Activated T-helper 17 cell treated with anti-CD3 and anti-CD28 coated beads, Interleukin-2, amount 50 U/mL, for 72 hours (primary cell): Measurements from ENCODE around the gene XIRP2. TPM values are rescaled to one million over a fixed set of nuclear protein-coding genes. Genes with fewer than 3 reads are reported as not detected.

Source experiments
- ATAC-seq: fragments of 150-1000 bp; cut with Tn5 transposase; replicated peaks from 2 replicates; pipeline ENCODE4 v1.10.0; 2021; ENCODE audit warnings: mild to moderate bottlenecking, moderate library complexity
- H3K27ac Mint-ChIP-seq: one replicate; pipeline ENCODE4 v1.8.0; 2022; ENCODE audit warnings: mixed read lengths
- H3K27me3 Mint-ChIP-seq: one replicate; pipeline ENCODE4 v1.8.0; 2022; ENCODE audit warnings: mixed read lengths
- H3K36me3 Mint-ChIP-seq: one replicate; pipeline ENCODE4 v1.8.0; 2022; ENCODE audit warnings: low read depth, mild to moderate bottlenecking, mixed read lengths
- H3K4me1 Mint-ChIP-seq: one replicate; pipeline ENCODE4 v1.8.0; 2022; ENCODE audit warnings: mixed read lengths
- H3K4me3 Mint-ChIP-seq: one replicate; pipeline ENCODE4 v1.8.0; 2022; ENCODE audit warnings: mild to moderate bottlenecking, mixed read lengths
- H3K9me3 Mint-ChIP-seq: one replicate; pipeline ENCODE4 v1.8.0; 2022; ENCODE audit warnings: mixed read lengths
- total RNA-seq, 2 donors: library from RNA; stranded (reverse); gene quantifications; one replicate each; pipeline ENCODE4 v1.2.3, GENCODE V29; 2022

The XIRP2 gene
- total RNA-seq, 2 donors from 2014 or later = not detected

DNA sequence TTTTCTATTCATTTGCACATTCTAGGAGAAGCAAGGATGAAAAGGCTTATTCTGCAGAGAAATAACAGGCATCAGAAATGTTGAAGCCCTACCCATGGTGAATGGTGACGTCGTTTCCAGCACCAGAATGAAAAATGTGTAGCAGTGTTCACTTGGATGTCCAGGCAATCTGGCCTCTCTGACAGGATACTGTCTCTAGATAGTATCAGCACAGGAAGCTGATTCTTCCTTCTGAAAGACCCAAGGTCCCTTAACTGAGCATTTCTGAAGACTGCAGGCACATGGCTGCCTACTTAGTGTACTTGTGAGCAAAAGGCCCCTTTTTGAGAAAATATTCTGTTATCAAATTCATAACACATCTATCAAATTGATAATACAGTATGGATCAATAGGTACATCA, 234.1 kb downstream of the XIRP2 start:
- Mint-ChIP-seq H3K36me3 (no peaks in the 10 kb centered on the region), H3K4me3 (no peak overlapping the region), H3K9me3 (no peaks in the 10 kb centered on the region), H3K27me3 (no peaks in the 10 kb centered on the region), H3K27ac (no peak overlapping the region), H3K4me1 (no peaks in the 10 kb centered on the region)
- ATAC-seq = no peak

DNA sequence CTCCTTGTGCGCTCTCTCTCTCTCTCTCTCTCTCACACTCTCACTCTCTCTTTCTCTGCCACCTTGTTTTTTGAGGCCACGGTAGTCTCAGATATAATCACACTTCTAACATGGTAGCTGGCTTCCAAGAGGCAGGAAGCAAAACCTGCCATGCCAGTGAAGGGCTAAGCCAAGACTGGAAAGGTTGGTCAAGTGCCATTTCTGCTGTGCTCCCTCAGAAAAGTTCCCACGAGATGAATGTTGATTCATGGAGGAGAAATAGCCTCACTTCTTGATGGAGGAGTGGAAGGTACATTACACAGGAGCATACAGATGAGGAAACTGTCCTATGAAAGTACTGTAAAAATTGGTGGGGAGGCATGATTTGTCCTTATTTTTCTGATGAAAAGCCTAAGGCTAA, 237.9 kb downstream of the XIRP2 start:
- H3K4me3 Mint-ChIP-seq = no peak overlapping the region
- H3K27ac Mint-ChIP-seq = no peak overlapping the region
- H3K27me3 Mint-ChIP-seq = no peaks in the 10 kb centered on the region
- no peaks in the 10 kb centered on the region for H3K4me1 Mint-ChIP-seq
- no peak for ATAC-seq
- no peaks in the 10 kb centered on the region for H3K9me3 Mint-ChIP-seq
- H3K36me3 Mint-ChIP-seq = no peaks in the 10 kb centered on the region

DNA sequence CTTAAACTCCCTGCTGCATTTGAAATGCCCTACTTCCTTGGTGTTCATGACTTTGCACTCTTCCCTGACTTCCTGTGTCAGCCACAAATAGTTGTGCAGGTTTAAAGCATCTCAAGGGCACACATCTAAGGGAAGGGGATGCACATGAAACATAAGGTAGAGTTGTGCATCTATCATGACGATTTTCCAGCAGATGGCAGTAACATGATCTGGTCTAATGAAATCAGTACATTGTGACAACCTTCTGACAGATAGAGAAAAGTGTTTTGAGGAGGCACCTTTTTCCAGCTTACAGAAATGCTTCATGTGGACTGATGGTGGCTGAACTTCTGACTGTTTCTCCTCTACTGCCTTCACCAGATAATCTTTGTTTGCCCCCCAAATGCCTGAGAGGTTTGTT, 238.9 kb downstream of the XIRP2 start:
- H3K9me3 Mint-ChIP-seq = no peaks in the 10 kb centered on the region
- no peak for ATAC-seq
- H3K36me3 Mint-ChIP-seq = no peaks in the 10 kb centered on the region
- H3K4me1 Mint-ChIP-seq = no peaks in the 10 kb centered on the region
- H3K27ac Mint-ChIP-seq = no peak overlapping the region
- H3K4me3 Mint-ChIP-seq = no peak overlapping the region
- H3K27me3 Mint-ChIP-seq = no peaks in the 10 kb centered on the region

- no peak overlapping the region for H3K4me3 Mint-ChIP-seq
- no peaks in the 10 kb centered on the region for H3K9me3 Mint-ChIP-seq
- no peaks in the 10 kb centered on the region for H3K36me3 Mint-ChIP-seq
- H3K27me3 Mint-ChIP-seq = no peaks in the 10 kb centered on the region
- no peak overlapping the region for H3K27ac Mint-ChIP-seq
- no peak for ATAC-seq
- no peaks in the 10 kb centered on the region for H3K4me1 Mint-ChIP-seq
Observed at GRCh38 chr2:167128130-167128529, 239.8 kb downstream of the XIRP2 start.

GRCh38 chr2:167132066-167132465, 243.8 kb downstream of the XIRP2 start:
- Mint-ChIP-seq H3K27ac (no peak overlapping the region), H3K9me3 (no peaks in the 10 kb centered on the region), H3K36me3 (no peaks in the 10 kb centered on the region), H3K27me3 (no peaks in the 10 kb centered on the region), H3K4me1 (no peaks in the 10 kb centered on the region), H3K4me3 (no peak overlapping the region)
- no peak for ATAC-seq

DNA sequence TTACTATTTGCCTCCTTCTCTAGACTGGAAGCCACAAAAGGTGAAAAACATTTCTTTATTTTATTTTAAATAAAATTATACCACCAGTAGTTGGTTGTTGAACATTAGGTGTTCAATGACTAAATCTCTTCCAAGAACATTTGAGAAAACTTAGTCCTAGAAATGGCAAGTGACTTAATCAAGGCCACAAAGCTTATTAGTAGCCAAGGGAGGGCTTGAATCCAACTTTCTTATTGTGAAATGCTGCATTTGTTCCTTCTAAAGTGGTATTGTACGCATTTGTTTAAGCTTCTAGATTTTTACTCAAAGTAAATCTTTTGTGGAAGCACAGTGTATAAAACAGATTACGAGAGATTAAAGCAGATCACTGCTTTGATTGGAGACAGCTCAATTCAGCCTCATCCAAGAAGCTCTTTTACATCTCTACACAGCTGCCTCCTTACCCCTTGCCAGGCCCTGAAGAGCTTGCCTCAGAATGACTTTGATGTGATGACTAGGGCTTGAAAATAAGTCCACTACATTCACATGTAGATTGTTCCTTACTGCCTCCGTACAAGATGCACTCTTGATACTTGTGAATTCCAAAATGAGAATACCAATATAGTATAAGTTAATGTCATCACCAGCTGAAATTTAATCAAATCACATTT, 244.8 kb downstream of the XIRP2 start:
- H3K36me3 Mint-ChIP-seq = no peaks in the 10 kb centered on the region
- H3K9me3 Mint-ChIP-seq = no peaks in the 10 kb centered on the region
- no peak for ATAC-seq
- no peaks in the 10 kb centered on the region for H3K4me1 Mint-ChIP-seq
- no peak overlapping the region for H3K4me3 Mint-ChIP-seq
- H3K27me3 Mint-ChIP-seq = no peaks in the 10 kb centered on the region
- no peak overlapping the region for H3K27ac Mint-ChIP-seq

GRCh38 chr2:167133614-167134013, 245.3 kb downstream of the XIRP2 start:
- Mint-ChIP-seq H3K36me3 (no peaks in the 10 kb centered on the region), H3K4me1 (no peaks in the 10 kb centered on the region), H3K4me3 (no peak overlapping the region)

GRCh38 chr2:167134381-167135072, 246.2 kb downstream of the XIRP2 start:
- H3K4me3 Mint-ChIP-seq = no peak overlapping the region
- peaks cover 4% of the 10 kb centered on the region for H3K9me3 Mint-ChIP-seq
- H3K36me3 Mint-ChIP-seq = no peaks in the 10 kb centered on the region
- H3K4me1 Mint-ChIP-seq = no peaks in the 10 kb centered on the region
- H3K27me3 Mint-ChIP-seq = no peaks in the 10 kb centered on the region
- H3K27ac Mint-ChIP-seq = no peak overlapping the region
- ATAC-seq = no peak

More at GRCh38 chr2:167133614-167134013, 245.3 kb downstream of the XIRP2 start:
- no peak for ATAC-seq
- no peaks in the 10 kb centered on the region for H3K27me3 Mint-ChIP-seq
- no peak overlapping the region for H3K27ac Mint-ChIP-seq
- peaks cover 4% of the 10 kb centered on the region for H3K9me3 Mint-ChIP-seq

- no peaks in the 10 kb centered on the region for H3K27me3 Mint-ChIP-seq
- H3K4me3 Mint-ChIP-seq = no peak overlapping the region
- H3K27ac Mint-ChIP-seq = no peak overlapping the region
- no peaks in the 10 kb centered on the region for H3K4me1 Mint-ChIP-seq
- ATAC-seq = no peak
- peaks cover 4% of the 10 kb centered on the region for H3K9me3 Mint-ChIP-seq
- no peaks in the 10 kb centered on the region for H3K36me3 Mint-ChIP-seq
Observed at GRCh38 chr2:167135706-167136105, 247.4 kb downstream of the XIRP2 start.

DNA sequence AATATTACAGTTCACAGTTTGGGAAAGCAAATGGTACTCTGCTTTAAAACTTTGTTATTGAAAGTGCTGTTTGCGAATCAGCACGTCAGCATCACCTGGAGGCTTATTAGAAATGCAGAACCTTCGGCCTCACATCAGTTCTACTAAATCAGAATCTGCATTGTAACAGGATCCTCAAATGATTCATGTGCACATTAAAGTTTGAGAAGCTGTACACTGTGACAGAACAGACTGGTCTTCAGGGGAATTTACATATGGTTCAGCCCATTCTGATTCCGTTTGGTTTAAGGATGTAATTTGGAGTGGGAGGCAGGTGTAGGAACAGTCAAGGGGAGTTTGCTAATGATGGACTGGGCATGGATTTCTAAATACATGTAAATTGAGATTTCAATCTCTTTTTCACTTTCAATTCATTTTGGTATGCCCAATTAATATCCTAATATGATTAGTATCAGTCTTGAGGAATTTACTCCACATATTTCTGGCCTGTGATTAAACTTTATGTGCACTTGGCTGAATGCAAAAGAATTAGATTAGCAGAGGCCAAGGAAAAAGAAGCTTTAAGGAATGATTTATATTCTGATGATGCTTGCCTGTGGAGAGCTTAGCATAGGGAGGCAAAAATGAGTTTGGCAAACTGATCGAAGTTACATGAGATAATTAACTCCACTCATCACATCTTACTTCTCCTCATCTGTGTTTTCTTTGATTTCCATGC, 248.8 kb downstream of the XIRP2 start:
- no peak overlapping the region for H3K27ac Mint-ChIP-seq
- H3K4me3 Mint-ChIP-seq = no peak overlapping the region
- H3K27me3 Mint-ChIP-seq = no peaks in the 10 kb centered on the region
- H3K36me3 Mint-ChIP-seq = no peaks in the 10 kb centered on the region
- ATAC-seq = no peak
- H3K9me3 Mint-ChIP-seq = peaks cover 4% of the 10 kb centered on the region
- H3K4me1 Mint-ChIP-seq = no peaks in the 10 kb centered on the region

DNA sequence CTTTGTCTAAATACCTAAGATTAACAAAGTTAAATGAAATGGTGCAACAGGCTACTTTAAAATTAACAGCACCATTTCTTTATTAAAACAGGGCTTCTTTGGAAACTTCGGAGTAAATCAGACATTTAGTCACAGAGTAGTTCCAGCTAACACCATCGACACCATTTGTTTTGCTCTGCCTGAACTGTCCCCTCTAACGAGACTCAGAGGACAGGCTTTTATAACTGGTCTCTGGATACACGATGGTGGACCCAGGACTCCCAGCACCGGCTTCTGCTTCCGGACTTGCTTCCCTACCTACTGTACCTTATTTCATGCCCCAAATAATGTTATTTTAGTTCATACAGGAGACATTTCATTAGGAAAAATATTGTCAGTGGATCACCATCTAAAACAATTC, 252.1 kb downstream of the XIRP2 start:
- Mint-ChIP-seq H3K4me3 (no peak overlapping the region), H3K27ac (no peak overlapping the region), H3K9me3 (peaks cover 4% of the 10 kb centered on the region), H3K4me1 (no peaks in the 10 kb centered on the region), H3K36me3 (no peaks in the 10 kb centered on the region), H3K27me3 (no peaks in the 10 kb centered on the region)
- ATAC-seq = no peak

DNA sequence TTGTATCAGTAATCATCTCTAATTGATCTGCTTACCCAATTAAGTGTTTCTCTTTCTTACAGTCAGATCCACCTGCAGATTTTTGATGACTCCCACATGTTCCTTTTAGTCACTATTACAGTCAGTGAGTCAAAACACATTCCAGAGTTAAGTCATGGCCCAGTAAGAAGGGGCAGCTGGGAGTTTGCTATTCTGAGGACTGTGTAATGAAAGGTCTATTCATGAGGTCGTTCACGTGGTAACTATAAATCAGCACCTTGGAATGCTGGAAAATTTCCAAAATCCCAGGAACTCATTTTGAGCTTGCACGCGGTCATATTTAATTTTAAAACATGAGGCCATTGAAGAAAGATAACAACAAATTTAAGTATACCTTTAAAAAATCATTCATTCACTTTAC, 252.5 kb downstream of the XIRP2 start:
- no peak for ATAC-seq
- no peaks in the 10 kb centered on the region for H3K4me1 Mint-ChIP-seq

DNA sequence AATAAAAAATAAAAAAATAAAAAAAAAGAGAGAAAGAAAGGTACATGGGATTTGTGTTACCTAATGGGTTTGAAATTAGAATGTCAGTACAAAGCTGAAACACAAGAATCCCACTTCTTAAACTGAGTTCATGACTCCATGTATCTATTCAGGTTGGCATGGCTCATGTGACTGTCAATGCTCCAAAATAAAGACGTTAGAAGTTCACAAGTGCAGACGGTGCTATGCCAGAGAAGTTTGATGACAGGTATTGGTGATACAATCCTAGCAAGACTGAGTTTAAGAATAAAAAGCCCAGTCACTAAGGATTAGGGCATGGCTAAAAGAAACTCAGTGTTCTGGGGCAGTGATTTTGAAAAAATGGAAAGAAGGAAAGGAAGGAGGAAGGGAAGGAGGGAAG, 254.3 kb downstream of the XIRP2 start:
- H3K4me1 Mint-ChIP-seq = no peaks in the 10 kb centered on the region
- H3K27me3 Mint-ChIP-seq = no peaks in the 10 kb centered on the region
- H3K9me3 Mint-ChIP-seq = peaks cover 4% of the 10 kb centered on the region
- no peak overlapping the region for H3K27ac Mint-ChIP-seq
- no peaks in the 10 kb centered on the region for H3K36me3 Mint-ChIP-seq
- ATAC-seq = no peak
- no peak overlapping the region for H3K4me3 Mint-ChIP-seq

More for the DNA sequence above, 252.5 kb downstream of the XIRP2 start:
- peaks cover 4% of the 10 kb centered on the region for H3K9me3 Mint-ChIP-seq
- no peak overlapping the region for H3K27ac Mint-ChIP-seq
- no peaks in the 10 kb centered on the region for H3K27me3 Mint-ChIP-seq
- H3K36me3 Mint-ChIP-seq = no peaks in the 10 kb centered on the region
- no peak overlapping the region for H3K4me3 Mint-ChIP-seq

DNA sequence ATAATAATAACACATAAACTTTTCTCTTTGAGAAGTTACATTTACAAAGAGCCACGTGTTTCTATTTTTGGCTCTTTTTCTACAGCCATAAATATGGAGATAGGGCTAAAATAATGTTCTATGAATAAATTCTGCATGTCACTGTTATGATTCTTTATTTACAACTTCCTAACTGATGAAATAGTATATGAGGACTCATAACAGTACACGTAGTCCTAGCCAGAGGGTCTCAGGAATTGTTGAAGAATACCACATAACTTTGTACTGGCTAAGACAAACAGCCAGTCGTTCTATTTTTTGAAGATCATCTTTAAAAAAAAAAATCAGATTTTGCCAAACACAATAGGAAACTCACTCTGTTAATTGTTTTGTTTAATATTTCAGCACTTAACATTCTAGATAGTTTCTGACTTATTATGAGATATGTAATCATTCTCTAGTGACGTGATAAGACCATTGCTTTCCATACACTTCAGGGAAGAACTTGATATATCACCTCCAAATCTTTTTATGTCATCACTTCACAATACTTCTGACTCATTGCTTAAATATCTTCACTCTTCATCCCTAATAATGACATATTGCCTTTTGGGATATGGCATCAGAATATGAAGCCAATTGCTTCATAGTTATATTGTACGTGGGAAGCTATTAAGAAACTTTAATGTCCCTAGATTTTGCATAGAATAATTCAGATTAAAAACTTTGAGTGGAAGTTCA, 256.1 kb downstream of the XIRP2 start:
- no peak overlapping the region for H3K4me3 Mint-ChIP-seq

More for the DNA sequence above, 256.1 kb downstream of the XIRP2 start:
- ATAC-seq = no peak
- Mint-ChIP-seq H3K9me3 (no peaks in the 10 kb centered on the region), H3K36me3 (no peaks in the 10 kb centered on the region), H3K27me3 (no peaks in the 10 kb centered on the region), H3K4me1 (no peaks in the 10 kb centered on the region), H3K27ac (no peak overlapping the region)
